HK-2 (cell line): ENCODE results near the gene TELO2.

Experiments
- DNase-seq: peaks from one replicate; pipeline ENCODE4 v3.0.0-alpha.2; 2018; ENCODE audit not compliant: unreplicated experiment

TELO2 gene

GRCh38 chr16:1492923-1493745 is at the start of gene TELO2:
Gene TELO2 (plus strand): TSS chr16:1493360. CDS start chr16:1494282, 922 bp downstream.
- DNase-seq, result peak; percentile 84

DNA sequence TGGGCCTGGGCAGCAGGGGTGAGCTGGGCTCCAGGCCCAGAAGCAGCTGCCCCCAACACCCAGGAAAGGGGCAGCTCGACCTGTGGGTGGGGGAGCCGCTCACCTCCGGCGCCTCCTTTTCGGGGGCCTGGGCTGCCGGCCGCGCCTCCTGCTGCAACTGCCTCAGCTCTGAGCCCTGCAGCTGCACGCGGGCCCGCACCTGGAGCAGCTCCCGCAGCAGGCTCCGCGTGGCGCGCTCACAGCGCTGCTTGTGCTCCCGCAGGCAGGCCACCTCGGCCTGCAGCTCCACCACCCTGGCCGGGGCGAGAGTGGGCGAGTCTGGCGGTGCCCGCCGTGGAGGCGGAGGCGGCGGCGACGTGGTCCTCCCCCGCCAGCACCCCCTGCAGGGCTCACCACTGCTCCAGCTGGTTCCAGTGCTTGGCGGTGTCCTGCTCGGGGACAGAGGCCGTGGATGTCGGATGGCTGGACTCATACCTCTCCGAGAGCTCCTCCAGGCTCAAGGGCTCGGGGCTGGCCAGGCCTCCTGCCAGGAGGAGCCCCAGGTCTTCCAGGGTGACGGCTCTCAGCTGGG is 49.7 kb upstream of the TELO2 start:
- DNase-seq, result no peak

DNA sequence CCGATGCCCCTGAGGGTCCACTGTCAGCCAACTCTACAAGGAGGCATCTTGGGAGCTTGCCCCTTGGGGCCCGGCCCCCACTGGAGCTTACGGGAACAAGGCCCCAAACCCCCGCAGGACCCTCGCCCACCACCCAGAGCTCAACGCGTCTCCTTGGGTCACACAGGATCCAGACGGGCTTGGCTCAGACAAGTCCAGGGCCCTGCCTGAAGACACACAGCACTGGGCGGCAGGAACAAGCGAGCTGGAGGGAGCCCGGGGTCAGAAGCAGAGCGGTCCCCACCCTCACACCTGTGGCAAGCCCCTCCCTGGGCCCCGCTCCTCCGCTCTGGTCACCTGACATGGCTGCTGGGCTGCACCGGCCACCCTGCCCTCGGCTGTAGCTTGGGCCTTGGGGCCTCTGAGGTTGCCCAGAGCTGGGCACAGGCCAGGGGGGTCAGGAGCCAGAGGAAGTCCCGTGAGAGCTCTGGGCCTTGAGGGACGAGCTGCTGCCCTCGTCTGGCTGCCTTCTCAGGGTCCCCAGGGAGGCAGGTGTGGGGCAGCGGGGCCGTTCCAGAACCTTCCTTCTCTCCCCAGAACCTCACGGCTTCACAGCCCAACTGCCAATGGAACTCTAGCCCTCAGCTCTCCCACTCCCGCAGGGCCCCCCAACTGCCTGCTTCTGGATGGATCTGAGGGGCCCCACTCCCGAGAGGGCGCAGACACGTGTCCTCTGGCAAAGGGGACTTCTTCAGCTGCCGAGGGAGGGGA is 49.0 kb upstream of the TELO2 start, which contains the start of gene CCDC154:
TSS of gene CCDC154 (minus strand) at position 577 of the 750 bp plus-strand sequence. CDS start at position 343, 234 bp downstream.
- no peak for DNase-seq

GRCh38 chr16:1444730-1445517 is 48.2 kb upstream of the TELO2 start:
- no peak for DNase-seq

DNA sequence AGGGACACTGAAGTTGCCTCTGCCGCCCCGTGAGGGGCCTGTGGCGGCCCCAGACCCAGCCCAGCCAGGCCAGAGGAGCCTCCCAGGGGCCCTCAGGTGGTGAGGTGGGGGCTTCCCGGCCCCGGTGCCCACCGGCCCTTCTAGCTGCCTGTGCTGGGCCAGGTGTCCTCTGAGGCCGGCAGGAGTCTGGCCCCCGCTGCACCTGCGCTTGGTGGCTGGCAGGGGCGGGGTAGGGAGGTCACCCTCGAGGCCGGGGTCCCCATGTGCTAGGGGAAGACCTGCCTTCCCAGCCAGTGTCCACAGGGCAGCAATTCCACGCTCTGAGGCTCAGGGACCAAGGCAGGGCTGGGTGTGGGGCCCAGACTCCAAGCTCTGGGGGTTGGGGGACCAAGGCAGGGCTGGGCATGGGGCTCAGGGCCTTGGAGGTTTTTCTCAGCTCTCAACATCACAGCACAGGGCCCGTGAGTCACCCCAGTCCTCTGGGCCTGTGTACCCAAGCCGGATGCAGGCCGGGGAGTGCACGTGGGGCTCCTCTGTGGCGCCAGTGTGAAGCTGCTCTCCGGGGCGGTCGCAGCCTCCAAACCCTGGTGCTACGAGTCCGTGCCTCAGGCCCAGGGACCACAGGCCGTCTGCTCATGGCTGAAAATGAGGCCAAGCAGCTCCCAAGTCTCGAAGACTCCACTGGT is 47.5 kb upstream of the TELO2 start:
- DNase-seq, result no peak

DNA sequence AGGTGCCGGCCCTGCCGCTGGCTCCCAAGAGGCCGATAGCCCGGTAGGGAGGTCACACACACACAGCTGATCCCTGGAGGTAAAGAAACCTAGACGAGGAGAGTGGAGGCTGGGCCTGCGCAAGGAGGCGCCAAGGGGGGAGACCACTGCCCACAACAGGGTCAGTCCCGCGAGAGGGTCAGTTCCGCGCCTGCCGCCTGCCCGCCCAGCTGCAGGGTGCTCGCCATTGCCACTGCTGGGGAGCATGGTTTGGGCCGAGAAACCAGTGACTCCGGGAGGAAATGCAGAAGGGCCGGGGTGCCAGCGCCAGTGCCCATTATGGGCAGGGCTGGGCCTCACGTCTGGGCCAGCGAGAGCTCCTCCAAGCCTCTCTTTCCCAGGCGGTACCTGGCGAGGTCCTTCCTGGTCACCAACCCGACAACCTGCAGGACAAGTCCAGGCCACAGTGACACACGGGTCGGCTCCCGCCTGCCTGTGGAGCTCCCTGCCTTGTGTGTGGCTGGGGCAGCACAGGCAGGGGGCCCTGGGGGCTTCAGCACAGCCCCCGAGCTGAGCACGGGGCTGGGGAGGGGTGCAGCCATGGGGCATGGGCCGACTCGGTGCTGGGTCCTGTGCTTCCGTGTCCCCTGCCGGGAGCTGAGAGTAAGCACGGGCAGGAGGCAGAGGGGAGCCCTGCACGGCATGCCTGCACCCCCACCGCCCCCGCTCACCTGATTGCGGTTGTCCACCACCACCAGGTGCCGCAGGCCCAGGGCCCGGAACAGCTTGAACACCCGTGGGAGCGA is 46.7 kb upstream of the TELO2 start:
- DNase-seq, result no peak

DNA sequence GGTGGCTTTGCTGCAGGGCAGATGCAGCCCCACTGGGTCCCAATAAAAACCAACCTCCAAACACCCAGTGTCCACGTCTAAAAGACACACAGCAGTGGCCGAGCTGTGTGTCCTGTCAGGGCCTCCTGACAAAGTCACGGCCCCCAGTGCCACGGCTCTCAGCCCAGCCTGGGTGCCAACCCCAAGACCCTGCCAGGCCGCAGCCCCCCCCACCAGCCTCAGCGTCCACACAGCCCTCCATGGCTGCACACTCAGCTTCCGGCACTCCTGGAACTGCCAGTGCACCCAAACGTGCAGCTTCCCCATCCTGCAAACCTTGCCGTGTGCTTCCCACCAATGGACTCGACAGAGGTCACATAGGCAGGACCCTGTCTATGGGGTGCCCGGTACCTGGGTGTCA is 45.2 kb upstream of the TELO2 start:
- DNase-seq, result no peak

GRCh38 chr16:1448536-1449116 is 44.5 kb upstream of the TELO2 start:
- no peak for DNase-seq

- no peak for DNase-seq
These were observed 43.9 kb upstream of the TELO2 start for GRCh38 chr16:1449201-1449788.

- no peak for DNase-seq
These were observed 42.9 kb upstream of the TELO2 start for GRCh38 chr16:1450218-1450617.

- no peak for DNase-seq
These were observed 42.3 kb upstream of the TELO2 start for GRCh38 chr16:1450841-1451240.

DNA sequence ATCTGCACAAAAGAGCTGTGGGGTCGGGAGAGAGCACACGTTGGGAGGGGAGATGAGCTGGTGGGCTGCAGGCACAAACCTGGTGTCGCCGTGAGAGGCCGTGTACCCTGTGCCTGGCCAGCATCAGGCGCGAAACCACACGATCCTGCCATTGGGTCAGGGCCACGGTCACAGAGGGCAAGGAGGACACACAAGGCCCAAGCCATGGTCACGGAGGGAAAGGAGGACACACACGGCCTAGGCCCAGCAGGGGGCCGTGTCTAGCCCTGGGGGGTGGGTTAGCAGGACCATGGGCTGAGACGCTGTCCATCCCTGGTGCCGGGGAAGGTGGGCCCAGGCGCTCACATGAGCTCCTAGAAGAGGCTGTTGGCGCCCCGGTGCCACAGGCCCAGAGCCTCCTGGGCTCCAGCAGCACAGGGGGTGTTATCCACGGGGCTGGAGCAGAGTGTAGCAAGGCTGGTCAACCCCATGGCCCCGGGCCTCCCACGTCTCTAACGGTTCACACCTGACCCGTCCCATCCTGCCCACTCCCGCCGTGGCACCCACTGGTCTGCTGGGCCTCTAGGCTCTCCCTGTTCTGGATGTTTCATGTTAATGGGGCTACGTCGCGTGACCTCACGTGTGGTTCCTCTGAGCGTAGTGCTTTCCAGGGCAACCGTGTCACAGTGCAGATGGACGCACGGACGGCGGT is 41.3 kb upstream of the TELO2 start:
- no peak for DNase-seq

DNA sequence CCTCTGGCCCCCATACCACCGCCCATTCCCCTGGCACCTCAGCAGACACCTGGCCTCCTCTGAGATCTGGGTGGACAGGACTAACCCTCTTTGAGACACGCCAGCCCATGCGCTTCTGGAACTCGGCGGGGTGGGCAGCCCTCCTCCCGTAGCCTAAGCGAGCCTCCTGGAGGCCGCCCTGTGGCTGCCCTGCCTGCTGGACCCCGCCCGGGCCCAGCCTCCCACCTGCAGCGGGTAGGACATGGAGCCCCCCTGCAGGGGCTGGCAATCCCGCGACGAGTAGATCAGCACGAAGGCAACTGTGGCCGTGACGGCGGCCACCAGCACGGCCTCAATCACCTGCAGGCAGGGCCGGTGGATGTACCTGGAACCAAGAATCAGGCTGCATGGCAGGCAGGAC is 40.6 kb upstream of the TELO2 start:
- DNase-seq, result no peak

GRCh38 chr16:1453316-1453715 is 39.8 kb upstream of the TELO2 start:
- DNase-seq, result no peak

GRCh38 chr16:1454561-1454960 is 38.6 kb upstream of the TELO2 start:
- DNase-seq, result no peak

DNA sequence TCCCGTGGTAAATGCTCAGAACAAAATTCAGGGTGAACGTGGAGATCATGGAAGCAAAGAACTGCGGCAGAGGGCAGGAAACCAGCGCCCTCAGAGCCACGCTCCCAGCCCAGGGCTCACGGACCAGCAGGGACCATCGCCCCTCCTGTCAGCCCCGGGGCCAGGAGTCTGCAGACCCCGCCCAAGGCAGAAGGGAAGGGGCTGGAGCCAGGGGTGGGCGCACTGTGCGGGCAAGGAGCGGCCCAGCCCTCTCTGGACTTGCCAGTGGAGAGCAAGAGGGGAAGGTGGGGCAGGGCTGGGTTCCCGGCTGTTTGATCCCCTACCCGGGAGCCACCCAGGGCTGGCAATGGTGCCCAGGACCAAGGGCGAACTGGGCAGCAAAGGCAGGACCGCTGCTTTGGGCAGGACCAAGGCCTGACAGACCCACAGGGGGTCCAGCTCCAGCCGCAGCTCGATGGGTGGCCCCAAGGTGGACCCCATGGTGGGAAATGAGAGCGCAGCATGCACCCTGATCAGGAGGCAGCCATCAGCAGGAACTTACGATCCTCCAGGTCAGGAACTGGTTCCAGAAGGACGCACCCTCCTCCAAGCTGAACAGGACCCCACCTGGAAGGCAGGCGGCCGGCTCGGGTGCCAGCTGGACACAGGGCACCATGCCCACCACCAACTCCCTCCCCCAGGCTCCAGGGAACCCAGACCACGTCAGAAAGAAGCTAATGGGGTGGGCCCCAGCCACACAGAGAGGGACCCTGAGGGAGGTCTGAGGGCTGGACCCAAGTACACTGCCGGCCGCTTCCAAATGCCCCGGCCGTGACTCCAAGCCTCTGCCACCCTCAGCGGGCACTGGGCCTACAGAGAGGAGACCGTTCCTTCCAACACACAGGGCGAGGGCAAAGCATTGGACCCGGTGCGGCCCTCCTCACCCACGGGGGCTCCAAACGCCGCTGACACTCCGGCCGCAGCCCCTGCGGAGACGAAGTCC is 37.7 kb upstream of the TELO2 start:
- no peak for DNase-seq

- DNase-seq, result no peak
These were observed 36.2 kb upstream of the TELO2 start for GRCh38 chr16:1456951-1457350.
